Activated T-cell treated with anti-CD3 and anti-CD28 coated beads for 48 hours (primary cell): Measurements from ENCODE around the gene METTL26.

ENCODE experiments used
- DNase-seq: peaks from one replicate; pipeline ENCODE4 v3.0.0-alpha.2; 2020; ENCODE audit warnings: low read depth

The METTL26 gene

DNA sequence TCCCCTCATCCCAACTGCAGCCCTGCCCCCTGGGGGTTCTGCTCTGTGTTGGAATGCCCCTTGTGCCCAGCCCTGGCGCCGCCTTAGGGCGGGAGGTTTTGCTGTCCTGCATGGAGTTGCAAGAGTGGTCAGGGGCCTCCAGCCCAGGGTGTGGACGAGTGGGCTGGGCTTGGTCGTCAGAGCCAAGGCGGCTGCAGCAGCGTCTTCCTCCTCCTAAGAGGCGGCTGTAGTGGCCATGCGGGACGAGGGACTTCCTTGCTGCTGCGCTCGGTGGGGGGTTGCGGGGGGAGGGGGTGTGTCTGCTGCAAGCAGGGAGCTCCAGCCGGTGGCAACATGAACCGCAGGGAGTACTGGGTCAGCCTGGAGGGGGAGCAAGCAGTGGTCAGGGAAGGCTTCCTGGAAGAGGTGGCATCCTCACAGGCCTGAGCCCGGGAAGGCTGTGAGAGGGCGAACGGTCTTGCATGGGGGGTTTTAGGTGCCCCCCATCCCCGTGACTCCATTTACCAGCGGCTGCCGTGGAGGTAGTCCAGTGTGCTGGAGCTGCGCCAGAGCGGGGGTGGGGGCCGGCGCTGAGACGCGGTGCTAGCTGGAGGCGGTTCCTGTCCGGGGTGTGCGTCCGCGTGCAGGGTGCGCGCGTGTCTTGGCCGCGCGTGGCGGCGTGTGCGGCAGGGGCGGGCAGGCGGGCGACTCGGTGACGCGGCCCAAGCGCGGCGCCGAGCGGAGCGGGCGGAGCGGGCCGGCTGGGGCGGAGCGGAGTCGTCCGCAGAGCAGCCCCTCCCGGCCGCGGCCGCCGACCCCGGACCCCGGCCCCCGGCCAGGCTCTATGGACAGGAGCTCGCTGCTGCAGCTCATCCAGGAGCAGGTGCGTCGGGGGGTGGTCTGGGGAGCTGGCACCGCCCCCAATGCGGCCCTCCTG, 39.1 kb upstream of the METTL26 start, which contains the start of gene RHBDL1:
TSS of gene RHBDL1 (plus strand) at position 704 of the 916 bp plus-strand sequence. CDS start at position 824, 120 bp downstream.
- DNase-seq: no peak

DNA sequence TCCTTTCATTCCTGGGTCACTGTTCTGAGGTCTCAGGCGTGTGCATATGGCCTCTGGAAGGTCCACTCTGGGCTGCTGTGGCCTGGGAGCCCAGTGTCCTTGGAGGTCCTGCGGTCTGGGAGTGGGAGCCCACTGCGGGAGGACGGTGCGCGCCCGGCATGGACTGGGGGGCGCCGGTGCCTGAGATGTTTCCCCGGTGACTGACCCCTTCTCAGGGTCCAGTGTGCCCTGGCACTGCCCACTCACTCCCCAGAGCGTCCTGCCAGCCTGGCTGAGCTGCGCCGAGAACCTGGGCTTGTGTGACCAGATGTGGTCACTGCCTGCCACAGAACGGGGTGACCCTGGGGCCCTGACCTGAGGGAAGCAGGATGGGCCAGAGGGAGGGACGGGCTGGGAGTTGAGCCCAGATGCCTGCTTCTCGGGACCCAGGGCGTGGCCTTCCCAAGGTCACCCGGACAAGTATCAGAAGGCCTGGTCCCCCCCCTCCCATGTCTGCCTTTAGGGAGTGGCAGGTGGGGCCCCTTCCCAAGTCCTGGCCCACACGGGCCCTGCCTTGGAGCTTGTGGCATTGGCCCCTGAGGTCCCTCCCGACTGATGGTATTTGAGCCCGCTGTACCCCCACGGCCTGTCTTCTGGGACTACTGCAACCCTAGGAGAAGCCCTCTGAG, 38.2 kb upstream of the METTL26 start:
- no peak for DNase-seq

GRCh38 chr16:673399-673991, 37.4 kb upstream of the METTL26 start:
- no peak for DNase-seq

DNA sequence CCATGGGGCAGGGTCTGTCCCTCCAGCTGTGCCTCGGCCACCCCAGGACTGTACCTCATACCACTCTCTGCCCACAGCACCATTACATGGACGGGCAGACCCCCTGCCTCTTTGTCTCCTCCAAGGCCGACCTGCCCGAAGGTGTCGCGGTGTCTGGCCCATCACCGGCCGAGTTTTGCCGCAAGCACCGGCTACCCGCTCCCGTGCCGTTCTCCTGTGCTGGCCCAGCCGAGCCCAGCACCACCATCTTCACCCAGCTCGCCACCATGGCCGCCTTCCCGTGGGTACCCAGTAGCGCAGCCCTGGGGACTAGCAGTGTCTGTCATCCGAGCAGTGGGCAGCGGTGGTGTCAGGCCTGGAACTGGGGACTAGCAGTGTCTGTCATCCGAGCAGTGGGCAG, 36.7 kb upstream of the METTL26 start:
- DNase-seq: no peak

DNA sequence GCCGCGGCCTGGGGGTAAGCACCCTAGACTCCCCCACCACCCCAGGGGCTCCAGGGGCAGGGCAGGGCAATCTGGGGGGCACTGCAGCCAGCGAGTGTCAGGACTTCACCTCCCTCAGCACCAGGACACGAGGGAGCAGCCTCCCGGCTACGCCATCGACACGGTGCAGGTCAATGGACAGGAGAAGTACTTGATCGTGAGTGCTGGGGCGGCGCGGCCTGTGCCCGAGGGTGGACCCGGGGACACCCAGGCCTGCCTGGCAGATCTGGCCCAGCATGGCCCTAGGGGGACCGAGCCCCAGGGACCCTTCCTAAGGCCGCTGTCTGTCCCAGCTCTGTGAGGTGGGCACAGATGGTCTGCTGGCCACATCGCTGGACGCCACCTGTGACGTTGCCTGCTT, 36.3 kb upstream of the METTL26 start:
- no peak for DNase-seq

DNA sequence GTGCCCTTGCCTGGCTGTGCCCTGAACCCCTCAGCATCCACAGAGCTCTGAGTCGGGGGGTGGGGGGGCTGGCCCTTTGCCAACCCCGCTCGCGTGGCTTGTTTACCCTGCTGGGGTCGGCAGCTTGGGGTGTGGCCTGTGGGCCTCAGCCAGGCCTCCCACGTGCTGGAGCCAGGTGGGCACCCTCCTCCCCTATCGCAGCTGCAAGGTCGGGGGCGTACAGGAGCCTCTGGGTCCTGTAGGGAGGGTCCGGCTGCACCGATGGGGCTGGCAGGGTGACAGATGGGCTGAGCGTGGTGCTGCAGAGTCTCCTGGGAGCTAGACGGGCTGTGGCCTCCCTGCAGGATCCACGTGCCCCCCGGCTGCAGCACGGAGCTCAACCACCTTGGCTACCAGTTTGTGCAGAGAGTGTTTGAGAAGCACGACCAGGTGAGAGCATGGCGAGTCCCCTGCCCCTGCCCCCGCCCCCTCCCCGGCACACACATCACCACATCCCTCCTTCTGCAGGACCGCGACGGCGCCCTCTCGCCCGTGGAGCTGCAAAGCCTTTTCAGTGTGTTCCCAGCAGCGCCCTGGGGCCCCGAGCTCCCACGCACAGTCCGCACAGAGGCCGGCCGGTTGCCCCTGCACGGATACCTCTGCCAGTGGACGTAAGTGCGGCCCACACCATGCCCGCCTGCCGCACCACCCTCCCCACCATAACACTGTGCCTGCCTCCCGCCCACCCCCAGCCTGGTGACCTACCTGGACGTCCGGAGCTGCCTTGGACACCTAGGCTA, 35.4 kb upstream of the METTL26 start:
- no peak for DNase-seq

GRCh38 chr16:670485-671352, 34.6 kb upstream of the METTL26 start:
- DNase-seq: no peak

DNA sequence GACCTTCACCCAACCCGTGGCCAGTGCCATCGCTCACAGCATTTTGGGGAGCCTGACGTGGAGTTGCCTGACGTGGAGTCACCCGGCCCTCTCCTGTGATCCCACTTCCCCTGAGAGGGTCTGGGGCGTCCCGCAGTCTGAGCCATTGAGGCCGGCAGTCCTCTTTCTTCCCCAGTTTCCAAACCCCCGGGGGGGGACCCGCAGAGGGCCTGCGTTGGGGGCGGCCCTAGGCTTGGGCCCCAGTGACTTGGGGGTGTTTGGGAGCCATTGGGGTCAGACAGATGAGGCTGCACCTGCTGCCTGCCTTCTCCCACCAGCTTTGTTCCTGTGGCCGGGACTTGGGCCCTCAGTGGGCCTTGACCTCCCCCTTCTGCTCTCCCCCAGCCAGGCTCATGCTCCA, 33.6 kb upstream of the METTL26 start:
- no peak for DNase-seq

DNA sequence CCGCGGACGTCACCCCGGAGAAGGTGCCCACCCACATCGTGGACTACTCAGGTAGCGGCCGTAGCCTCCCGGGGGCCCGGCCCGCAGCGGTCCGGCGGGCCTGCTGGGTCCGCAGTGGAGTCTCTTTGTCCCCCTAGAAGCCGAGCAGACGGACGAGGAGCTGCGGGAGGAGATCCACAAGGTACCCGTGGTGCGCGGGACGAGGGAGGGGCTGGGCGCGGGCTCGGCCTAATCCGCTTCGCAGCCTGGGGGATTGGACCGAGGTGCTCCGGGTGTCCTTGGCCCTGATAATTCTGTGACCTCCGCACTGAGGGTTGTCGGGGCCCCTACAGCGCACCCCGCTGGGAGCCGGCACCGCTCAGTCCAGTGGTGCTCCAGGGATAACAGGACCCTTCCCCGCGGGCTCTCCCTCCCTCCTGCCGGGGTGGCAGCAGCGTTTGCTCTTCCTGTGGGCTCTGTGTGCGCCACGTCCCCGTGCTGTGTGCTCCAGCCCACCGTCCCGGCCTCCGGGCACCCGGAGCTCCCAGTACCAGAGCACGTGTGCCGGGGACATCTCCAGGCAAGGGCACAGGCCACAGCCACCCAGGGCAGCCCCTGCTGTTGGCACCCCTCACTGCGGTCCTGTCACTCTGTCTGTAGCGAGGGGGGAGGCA, 32.5 kb upstream of the METTL26 start:
- DNase-seq: no peak

GRCh38 chr16:667780-668518, 31.8 kb upstream of the METTL26 start, which contains the start of gene RHOT2:
TSS of gene RHOT2 (plus strand) at chr16:668132. CDS start at chr16:668200, 68 bp downstream.
- DNase-seq: peak; percentile 97

GRCh38 chr16:667113-667779, 31.1 kb upstream of the METTL26 start:
- DNase-seq: no peak

DNA sequence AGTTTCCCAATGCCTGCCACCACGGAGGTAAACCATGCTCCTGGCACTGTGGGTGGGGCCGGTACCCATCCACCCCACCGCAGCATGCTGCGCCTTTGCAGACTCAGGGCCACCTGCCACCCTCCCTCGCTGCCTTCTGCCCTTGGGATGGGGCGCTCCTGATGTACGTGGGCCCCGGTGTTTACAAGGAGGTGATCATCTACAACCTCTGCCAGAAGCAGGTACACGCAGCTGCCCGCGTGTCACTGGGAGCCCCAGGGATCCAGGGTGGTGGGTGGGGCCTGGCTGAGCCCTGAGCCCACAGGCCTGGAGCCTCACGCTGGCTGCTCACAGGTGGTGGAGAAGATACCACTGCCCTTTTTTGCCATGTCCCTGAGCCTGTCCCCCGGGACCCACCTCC, 30.5 kb upstream of the METTL26 start:
- DNase-seq: no peak

DNA sequence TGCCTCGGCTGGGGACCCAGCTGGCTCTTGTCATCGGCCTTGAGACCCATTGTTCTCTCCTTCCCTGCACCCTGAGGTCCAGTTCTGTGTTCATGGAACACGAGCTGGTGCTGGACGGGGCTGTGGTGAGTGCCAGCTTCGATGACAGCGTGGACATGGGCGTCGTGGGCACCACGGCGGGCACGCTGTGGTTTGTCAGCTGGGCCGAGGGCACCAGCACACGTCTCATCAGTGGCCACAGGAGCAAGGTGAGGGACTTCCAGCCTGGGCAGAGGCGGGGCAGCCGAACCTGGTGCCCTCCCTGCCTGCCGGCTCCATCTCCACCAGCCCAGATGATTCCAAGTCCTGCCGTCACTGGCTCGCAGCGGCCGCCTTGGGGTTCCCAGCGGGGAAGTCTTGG, 26.5 kb upstream of the METTL26 start:
- DNase-seq: no peak

GRCh38 chr16:662095-662494, 26.0 kb upstream of the METTL26 start:
- no peak for DNase-seq

DNA sequence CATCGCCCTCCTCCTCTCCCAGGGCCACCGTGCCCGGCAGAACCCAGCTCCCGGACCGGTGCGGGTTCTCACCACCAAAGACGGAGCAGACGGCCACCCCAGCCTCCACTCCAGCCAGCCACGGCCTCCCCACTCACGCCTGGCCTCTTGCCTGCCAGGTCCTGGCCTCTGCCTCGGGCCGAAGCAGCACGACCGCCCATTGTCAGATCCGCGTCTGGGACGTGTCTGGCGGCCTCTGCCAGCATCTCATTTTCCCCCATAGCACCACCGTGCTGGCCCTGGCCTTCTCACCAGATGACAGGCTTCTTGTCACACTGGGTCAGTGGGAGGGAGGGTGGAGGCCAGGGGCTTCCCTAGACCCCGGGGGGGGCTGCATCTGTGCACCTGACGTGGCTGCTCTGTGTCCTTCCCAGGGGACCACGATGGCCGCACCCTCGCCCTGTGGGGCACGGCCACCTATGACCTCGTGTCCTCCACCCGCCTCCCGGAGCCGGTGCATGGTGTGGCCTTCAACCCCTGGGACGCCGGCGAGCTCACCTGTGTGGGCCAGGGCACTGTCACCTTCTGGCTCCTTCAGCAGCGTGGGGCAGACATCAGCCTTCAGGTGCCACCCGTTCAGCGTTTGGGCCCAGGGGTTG, 25.2 kb upstream of the METTL26 start:
- DNase-seq: no peak

DNA sequence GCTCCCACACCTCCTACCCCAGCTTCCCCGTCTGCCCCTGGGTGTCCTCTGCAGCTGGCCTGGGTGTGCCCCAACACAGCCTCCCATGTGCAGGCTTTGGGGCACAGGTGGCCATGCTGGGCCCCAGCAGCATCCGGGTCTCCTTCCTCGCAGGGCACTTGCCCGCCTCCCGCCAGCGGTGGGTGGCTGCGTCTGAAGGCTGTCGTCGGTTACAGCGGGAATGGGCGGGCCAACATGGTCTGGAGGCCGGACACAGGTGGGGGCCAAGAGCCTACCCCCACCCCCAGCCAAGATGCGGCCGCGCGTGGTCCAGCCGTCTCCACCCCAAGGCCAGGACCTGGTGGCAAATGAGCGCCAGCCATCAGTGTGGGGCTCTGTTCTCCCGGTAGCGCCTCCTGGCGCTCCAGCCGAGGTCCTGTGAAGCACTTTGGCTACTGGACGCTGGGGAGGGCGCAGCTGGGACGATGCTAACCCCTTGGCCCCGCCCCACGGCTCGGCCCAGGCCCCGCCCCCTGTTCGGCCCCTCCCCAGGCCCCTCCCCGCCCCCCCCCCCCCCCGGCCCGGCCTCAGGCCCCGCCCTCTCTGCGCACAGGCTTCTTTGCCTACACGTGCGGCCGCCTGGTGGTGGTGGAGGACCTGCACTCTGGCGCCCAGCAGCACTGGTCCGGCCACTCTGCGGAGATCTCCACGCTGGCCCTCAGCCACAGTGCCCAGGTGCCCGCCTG, 24.5 kb upstream of the METTL26 start:
- DNase-seq: peak; percentile 57

DNA sequence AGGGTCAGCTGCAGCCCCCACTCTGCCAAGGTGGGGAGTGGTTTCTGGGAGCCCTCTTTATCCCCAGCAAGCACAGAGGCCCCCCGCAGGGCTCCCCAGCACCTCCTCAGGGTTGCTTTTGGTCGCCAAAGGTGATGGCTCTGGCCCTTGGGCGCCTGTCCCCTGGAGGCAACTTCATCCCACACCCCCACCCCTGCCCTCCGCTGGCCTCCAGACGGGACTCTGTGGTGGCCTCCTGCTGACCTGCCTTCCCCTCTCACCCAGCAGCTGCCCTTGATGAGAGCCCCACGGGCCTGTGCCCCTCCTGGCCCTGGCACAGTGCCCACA, 24.0 kb upstream of the METTL26 start:
- no peak for DNase-seq

DNA sequence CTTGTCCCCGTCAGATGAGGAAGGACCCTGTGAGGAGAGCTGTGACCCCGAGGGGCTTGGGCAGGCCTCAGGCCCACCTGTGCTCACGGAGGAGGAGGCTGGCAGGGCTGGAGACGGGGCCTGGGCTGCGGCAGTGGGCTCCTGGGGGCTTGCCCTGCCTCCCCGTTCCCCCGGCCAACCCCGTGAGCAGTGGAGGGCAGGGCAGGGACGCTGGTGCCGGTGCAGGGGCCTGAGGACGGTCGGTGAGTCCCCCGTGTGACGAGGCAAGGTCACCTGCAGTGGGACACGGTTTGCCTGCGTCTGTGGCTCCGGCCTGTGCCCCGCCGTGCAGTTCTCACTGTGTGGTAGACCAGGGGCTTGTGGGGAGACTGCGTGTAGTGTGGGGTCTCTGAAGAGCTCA, 23.5 kb upstream of the METTL26 start:
- DNase-seq: no peak
